ENCODE measurements around the gene RABGAP1L.

RABGAP1L gene

DNA sequence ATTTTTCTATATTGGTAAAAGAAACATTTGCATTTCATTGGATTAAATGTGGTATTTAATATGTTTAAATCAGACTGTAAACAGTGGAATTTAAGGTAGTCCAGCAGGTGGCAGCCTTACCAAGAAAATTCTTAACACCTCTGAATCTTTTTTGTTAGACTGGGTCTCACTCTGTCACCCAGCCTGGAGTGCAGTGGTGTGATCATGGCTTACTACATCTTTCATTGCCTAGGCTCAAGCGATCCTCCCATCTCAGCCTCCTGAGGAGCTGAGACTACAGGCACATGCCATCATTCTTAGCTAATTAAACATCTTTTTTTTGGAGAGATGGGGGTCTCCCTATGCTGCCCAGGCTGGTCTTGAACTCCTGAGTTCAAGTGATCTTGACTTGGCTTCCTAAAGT is 98.8 kb downstream of the RABGAP1L start:
- DNase-seq: peak; percentile 48
- Histone ChIP-seq H3K36me3 (replicated peaks) (no peaks in the 10 kb centered on the region), H3K27me3 (replicated peaks) (no peaks in the 10 kb centered on the region), H3K4me3 (ENCODE audit: low read depth, low read length) (no peak overlapping the region), H3K27ac (no peak overlapping the region)
- in situ Hi-C loops (cut with HindIII; ENCODE audit: low pct_ligation_motif_present, low sequenced_read_pairs): loop anchor here (25.0 kb wide), 1 partner anchor 479 kb away; no protein-coding TSS in a partner anchor
- TF ChIP-seq, protein P1, sequence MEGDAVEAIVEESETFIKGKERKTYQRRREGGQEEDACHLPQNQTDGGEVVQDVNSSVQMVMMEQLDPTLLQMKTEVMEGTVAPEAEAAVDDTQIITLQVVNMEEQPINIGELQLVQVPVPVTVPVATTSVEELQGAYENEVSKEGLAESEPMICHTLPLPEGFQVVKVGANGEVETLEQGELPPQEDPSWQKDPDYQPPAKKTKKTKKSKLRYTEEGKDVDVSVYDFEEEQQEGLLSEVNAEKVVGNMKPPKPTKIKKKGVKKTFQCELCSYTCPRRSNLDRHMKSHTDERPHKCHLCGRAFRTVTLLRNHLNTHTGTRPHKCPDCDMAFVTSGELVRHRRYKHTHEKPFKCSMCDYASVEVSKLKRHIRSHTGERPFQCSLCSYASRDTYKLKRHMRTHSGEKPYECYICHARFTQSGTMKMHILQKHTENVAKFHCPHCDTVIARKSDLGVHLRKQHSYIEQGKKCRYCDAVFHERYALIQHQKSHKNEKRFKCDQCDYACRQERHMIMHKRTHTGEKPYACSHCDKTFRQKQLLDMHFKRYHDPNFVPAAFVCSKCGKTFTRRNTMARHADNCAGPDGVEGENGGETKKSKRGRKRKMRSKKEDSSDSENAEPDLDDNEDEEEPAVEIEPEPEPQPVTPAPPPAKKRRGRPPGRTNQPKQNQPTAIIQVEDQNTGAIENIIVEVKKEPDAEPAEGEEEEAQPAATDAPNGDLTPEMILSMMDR (IDR thresholded peaks at IDR 0.05; ENCODE audit: low read depth, low read length, missing control alignments): peak; percentile 55

GRCh38 chr1:174262349-174263241 is 103.3 kb downstream of the RABGAP1L start:
- no peak overlapping the region for H3K27ac ChIP-seq
- H3K36me3 ChIP-seq (replicated peaks): no peaks in the 10 kb centered on the region
- no peaks in the 10 kb centered on the region for H3K27me3 ChIP-seq (replicated peaks)
- in situ Hi-C loops (cut with HindIII; ENCODE audit: low pct_ligation_motif_present, low sequenced_read_pairs): loop anchor here (25.0 kb wide), 1 partner anchor 475 kb away; no protein-coding TSS in a partner anchor
- TF ChIP-seq, protein P1 (IDR thresholded peaks at IDR 0.05; ENCODE audit: low read depth, low read length, missing control alignments): peak; percentile 72
- DNase-seq: peak; percentile 31
- no peak overlapping the region for H3K4me3 ChIP-seq (ENCODE audit: low read depth, low read length)

DNA sequence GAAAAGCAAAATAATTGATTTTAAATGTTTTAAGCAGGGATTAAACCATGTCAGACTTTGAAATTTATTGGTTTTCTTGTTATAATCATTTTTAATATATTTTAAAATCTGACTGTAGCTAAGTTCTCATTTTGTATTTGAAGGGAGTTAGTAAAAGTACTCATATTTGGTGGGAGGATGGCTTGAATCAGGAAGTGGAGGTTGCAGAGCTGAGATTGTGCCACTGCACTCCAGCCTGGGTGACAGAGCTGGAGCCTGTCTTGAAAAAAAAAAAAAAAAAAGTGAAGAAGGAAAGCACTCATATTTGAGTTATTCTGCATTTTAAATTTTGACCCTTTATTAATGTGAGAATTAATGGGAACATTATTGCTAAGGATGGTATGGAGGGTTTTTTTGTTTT is 106.0 kb downstream of the RABGAP1L start:
- no peak overlapping the region for H3K4me3 ChIP-seq (ENCODE audit: low read depth, low read length)
- in situ Hi-C loops (cut with HindIII; ENCODE audit: low pct_ligation_motif_present, low sequenced_read_pairs): loop anchor here (25.0 kb wide), 1 partner anchor 472 kb away; no protein-coding TSS in a partner anchor
- H3K36me3 ChIP-seq (replicated peaks): no peaks in the 10 kb centered on the region
- H3K27me3 ChIP-seq (replicated peaks): no peaks in the 10 kb centered on the region
- TF ChIP-seq, protein P1 (IDR thresholded peaks at IDR 0.05; ENCODE audit: low read depth, low read length, missing control alignments): no peak
- H3K27ac ChIP-seq: no peak overlapping the region
- no peak for DNase-seq

DNA sequence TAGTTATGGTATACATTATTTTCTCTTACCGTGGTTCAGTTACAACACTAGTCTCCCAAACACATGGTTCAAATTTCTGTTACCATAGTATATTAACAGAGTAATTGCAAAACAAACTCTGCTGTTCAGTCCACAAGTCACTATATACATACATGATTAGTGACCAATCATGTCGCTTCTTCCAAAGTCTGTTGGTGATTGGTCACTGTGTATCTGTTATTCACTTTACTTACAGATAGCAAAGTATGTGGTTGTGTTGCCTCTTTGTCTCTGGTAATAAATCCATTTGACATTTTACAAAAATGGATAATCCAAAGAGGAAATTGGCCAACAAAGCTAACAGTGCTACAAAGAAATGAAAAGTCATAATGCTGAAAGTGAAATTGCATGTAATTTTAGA is 107.2 kb downstream of the RABGAP1L start:
- H3K4me3 ChIP-seq (ENCODE audit: low read depth, low read length): no peak overlapping the region
- TF ChIP-seq, protein P1 (IDR thresholded peaks at IDR 0.05; ENCODE audit: low read depth, low read length, missing control alignments): no peak
- H3K27me3 ChIP-seq (replicated peaks): no peaks in the 10 kb centered on the region
- DNase-seq: no peak
- no peak overlapping the region for H3K27ac ChIP-seq
- no peaks in the 10 kb centered on the region for H3K36me3 ChIP-seq (replicated peaks)
- in situ Hi-C loops (cut with HindIII; ENCODE audit: low pct_ligation_motif_present, low sequenced_read_pairs): loop anchor here (25.0 kb wide), 1 partner anchor 471 kb away; no protein-coding TSS in a partner anchor

- Histone ChIP-seq H3K27ac (no peak overlapping the region), H3K36me3 (replicated peaks) (no peaks in the 10 kb centered on the region), H3K27me3 (replicated peaks) (no peaks in the 10 kb centered on the region), H3K4me3 (ENCODE audit: low read depth, low read length) (no peak overlapping the region)
- in situ Hi-C loops (cut with HindIII; ENCODE audit: low pct_ligation_motif_present, low sequenced_read_pairs): loop anchor here (25.0 kb wide), 1 partner anchor 470 kb away; no protein-coding TSS in a partner anchor
- DNase-seq: no peak
- TF ChIP-seq, protein P1 (IDR thresholded peaks at IDR 0.05; ENCODE audit: low read depth, low read length, missing control alignments): no peak
These were observed 107.8 kb downstream of the RABGAP1L start for GRCh38 chr1:174266991-174267612.
